AG10803 (cell line): ENCODE measurements around the gene REPS2.

Experiments
- DNase-seq: peaks from one replicate; pipeline ENCODE4 v3.0.0; 2010; ENCODE audit warnings: low read depth
- H3K4me3 ChIP-seq: 2 replicates; pipeline ENCODE4 v1.5.1; 2011; ENCODE audit warnings: mild to moderate bottlenecking, low read length, control low read depth
- CTCF ChIP-seq: conservative IDR thresholded peaks from 2 replicates; pipeline ENCODE4 v1.5.1; 2011; ENCODE audit warnings: mild to moderate bottlenecking, low read length, control low read depth, inconsistent platforms

Gene REPS2

GRCh38 chrX:16918979-16919378 lies 27.5 kb upstream of the REPS2 start:
- no peak for TF ChIP-seq CTCF
- DNase-seq: no peak
- no peak overlapping the region for H3K4me3 ChIP-seq

GRCh38 chrX:16920075-16920474 lies 26.4 kb upstream of the REPS2 start:
- no peak overlapping the region for H3K4me3 ChIP-seq
- DNase-seq: no peak
- no peak for TF ChIP-seq CTCF

GRCh38 chrX:16923157-16923556 lies 23.3 kb upstream of the REPS2 start:
- no peak for TF ChIP-seq CTCF
- H3K4me3 ChIP-seq: no peak overlapping the region
- DNase-seq: no peak

- no peak for TF ChIP-seq CTCF
- no peak overlapping the region for H3K4me3 ChIP-seq
- no peak for DNase-seq
These were observed 21.6 kb upstream of the REPS2 start for GRCh38 chrX:16924631-16925480.

GRCh38 chrX:16930392-16930791 lies 16.1 kb upstream of the REPS2 start:
- no peak for DNase-seq
- TF ChIP-seq CTCF: no peak
- no peak overlapping the region for H3K4me3 ChIP-seq

GRCh38 chrX:16931371-16931770 lies 15.1 kb upstream of the REPS2 start:
- no peak for TF ChIP-seq CTCF
- DNase-seq: no peak
- no peak overlapping the region for H3K4me3 ChIP-seq

- no peak for TF ChIP-seq CTCF
- no peak for DNase-seq
These were observed 14.4 kb upstream of the REPS2 start for GRCh38 chrX:16931855-16932575.

More at GRCh38 chrX:16931855-16932575, 14.4 kb upstream of the REPS2 start:
- H3K4me3 ChIP-seq: no peak overlapping the region
